ENCODE measurements around the gene RASSF5. TPM values are rescaled to one million over a fixed set of nuclear protein-coding genes. Genes with fewer than 3 reads are reported as not detected.

Gene RASSF5
- total and polyA plus RNA-seq, 9 of the 15 experiments (the other 6 are each of a cell fraction or from before 2014, with no cell fraction given): 6.1 to 41.0 (median 25.2) TPM

DNA sequence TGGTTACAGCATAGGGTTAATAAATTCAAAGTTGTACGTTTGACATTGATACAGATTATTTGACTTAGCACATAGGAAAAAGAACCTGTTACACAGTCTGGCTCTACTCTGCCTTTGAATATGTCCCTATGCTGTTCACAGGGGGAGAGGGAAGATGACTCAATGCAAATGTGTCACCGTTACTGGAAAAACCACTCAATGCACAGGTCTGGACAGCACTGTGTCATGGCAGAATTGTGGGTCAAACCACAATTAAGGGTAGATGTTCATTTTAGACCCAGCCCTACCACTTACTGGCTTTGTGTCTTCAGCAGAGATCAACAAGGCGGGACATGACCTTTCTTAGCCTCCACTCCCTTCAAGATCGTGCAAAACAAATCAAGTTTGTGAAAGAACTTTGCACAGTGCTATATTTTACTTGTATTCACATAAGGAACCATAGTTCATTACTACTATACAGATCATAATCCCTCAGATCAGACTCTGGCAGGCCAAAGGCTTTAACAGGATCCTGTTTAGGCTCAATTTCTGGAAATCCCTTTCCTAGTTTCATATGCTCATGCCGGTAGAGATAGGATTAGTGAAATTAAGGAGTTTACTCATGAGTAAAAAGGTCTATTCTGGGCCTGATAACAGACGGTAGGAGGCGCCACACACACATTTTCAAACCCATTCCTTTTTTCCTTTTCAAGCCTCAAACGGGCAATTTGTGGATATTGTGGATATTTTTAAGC, 82.9 kb downstream of the RASSF5 start (continued):
- peak; percentile 33; the same call in 1 of the 2 replicates for TF ChIP-seq POLR2A (conservative IDR thresholded peaks at IDR 0.05)
- no peak for TF ChIP-seq CEBPG (CRISPR knock-in tag; IDR thresholded peaks at IDR 0.05)
- TF ChIP-seq CEBPG (tag; conservative IDR thresholded peaks at IDR 0.05 in 1 of 2, IDR thresholded peaks at IDR 0.05 in 1 of 2): peak in 1 of 2 experiments; percentile 31; a peak in 1 of 4 replicates
- TF ChIP-seq LCOR (CRISPR knock-in tag; IDR thresholded peaks at IDR 0.05): peak; percentile 87
- TF ChIP-seq EHMT2 (IDR thresholded peaks at IDR 0.05): peak; percentile 27; the same call in 1 of the 2 replicates
- TF ChIP-seq, protein P1, sequence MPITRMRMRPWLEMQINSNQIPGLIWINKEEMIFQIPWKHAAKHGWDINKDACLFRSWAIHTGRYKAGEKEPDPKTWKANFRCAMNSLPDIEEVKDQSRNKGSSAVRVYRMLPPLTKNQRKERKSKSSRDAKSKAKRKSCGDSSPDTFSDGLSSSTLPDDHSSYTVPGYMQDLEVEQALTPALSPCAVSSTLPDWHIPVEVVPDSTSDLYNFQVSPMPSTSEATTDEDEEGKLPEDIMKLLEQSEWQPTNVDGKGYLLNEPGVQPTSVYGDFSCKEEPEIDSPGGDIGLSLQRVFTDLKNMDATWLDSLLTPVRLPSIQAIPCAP (CRISPR knock-in tag; IDR thresholded peaks at IDR 0.05; ENCODE audit: borderline replicate concordance): no peak
- peak; percentile 35; the same call in 1 of the 2 replicates for TF ChIP-seq NFE2 (IDR thresholded peaks at IDR 0.05; ENCODE audit: low read depth)
- TF ChIP-seq, protein P2, sequence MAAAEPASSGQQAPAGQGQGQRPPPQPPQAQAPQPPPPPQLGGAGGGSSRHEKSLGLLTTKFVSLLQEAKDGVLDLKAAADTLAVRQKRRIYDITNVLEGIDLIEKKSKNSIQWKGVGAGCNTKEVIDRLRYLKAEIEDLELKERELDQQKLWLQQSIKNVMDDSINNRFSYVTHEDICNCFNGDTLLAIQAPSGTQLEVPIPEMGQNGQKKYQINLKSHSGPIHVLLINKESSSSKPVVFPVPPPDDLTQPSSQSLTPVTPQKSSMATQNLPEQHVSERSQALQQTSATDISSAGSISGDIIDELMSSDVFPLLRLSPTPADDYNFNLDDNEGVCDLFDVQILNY (CRISPR knock-in tag; IDR thresholded peaks at IDR 0.05): no peak
- TF ChIP-seq HDAC3 (IDR thresholded peaks at IDR 0.05; ENCODE audit: borderline replicate concordance, partially characterized antibody): no peak
- TF ChIP-seq, protein P3, sequence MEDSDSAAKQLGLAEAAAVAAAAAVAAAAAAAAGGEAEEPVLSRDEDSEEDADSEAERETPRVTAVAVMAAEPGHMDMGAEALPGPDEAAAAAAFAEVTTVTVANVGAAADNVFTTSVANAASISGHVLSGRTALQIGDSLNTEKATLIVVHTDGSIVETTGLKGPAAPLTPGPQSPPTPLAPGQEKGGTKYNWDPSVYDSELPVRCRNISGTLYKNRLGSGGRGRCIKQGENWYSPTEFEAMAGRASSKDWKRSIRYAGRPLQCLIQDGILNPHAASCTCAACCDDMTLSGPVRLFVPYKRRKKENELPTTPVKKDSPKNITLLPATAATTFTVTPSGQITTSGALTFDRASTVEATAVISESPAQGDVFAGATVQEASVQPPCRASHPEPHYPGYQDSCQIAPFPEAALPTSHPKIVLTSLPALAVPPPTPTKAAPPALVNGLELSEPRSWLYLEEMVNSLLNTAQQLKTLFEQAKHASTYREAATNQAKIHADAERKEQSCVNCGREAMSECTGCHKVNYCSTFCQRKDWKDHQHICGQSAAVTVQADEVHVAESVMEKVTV (CRISPR knock-in tag; IDR thresholded peaks at IDR 0.05): peak; percentile 45; the same call in 1 of the 2 replicates
- TF ChIP-seq, protein P4, sequence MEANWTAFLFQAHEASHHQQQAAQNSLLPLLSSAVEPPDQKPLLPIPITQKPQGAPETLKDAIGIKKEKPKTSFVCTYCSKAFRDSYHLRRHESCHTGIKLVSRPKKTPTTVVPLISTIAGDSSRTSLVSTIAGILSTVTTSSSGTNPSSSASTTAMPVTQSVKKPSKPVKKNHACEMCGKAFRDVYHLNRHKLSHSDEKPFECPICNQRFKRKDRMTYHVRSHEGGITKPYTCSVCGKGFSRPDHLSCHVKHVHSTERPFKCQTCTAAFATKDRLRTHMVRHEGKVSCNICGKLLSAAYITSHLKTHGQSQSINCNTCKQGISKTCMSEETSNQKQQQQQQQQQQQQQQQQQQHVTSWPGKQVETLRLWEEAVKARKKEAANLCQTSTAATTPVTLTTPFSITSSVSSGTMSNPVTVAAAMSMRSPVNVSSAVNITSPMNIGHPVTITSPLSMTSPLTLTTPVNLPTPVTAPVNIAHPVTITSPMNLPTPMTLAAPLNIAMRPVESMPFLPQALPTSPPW (CRISPR knock-in tag; IDR thresholded peaks at IDR 0.05): peak; percentile 21; the same call in 1 of the 2 replicates
- TF ChIP-seq ARID1B (IDR thresholded peaks at IDR 0.05): peak; percentile 54; the same call in 1 of the 2 replicates
- TF ChIP-seq POLR2H (tag; IDR thresholded peaks at IDR 0.05; ENCODE audit: low read depth): peak; percentile 48; the same call in 1 of the 2 replicates
- TF ChIP-seq GABPB1 (CRISPR knock-in tag; IDR thresholded peaks at IDR 0.05): peak; percentile 56; the same call in 1 of the 2 replicates
- TF ChIP-seq, protein P5, sequence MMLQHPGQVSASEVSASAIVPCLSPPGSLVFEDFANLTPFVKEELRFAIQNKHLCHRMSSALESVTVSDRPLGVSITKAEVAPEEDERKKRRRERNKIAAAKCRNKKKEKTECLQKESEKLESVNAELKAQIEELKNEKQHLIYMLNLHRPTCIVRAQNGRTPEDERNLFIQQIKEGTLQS (IDR thresholded peaks at IDR 0.05): peak; percentile 80
- TF ChIP-seq, protein P5 (CRISPR knock-in tag; conservative IDR thresholded peaks at IDR 0.05): no peak; the same call in 1 of the 2 replicates
- TF ChIP-seq, protein P6, sequence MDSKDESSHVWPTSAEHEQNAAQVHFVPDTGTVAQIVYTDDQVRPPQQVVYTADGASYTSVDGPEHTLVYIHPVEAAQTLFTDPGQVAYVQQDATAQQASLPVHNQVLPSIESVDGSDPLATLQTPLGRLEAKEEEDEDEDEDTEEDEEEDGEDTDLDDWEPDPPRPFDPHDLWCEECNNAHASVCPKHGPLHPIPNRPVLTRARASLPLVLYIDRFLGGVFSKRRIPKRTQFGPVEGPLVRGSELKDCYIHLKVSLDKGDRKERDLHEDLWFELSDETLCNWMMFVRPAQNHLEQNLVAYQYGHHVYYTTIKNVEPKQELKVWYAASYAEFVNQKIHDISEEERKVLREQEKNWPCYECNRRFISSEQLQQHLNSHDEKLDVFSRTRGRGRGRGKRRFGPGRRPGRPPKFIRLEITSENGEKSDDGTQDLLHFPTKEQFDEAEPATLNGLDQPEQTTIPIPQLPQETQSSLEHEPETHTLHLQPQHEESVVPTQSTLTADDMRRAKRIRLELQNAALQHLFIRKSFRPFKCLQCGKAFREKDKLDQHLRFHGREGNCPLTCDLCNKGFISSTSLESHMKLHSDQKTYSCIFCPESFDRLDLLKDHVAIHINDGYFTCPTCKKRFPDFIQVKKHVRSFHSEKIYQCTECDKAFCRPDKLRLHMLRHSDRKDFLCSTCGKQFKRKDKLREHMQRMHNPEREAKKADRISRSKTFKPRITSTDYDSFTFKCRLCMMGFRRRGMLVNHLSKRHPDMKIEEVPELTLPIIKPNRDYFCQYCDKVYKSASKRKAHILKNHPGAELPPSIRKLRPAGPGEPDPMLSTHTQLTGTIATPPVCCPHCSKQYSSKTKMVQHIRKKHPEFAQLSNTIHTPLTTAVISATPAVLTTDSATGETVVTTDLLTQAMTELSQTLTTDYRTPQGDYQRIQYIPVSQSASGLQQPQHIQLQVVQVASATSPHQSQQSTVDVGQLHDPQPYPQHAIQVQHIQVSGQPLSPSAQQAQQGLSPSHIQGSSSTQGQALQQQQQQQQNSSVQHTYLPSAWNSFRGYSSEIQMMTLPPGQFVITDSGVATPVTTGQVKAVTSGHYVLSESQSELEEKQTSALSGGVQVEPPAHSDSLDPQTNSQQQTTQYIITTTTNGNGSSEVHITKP (IDR thresholded peaks at IDR 0.05; ENCODE audit: partially characterized antibody): peak; percentile 78

All from K562 (cell line).